Gastroesophageal sphincter (tissue), 3 donors: Measurements from ENCODE around the gene OS9.

Experiments
- EP300 ChIP-seq: sonication (generic); formaldehyde crosslinking; IDR thresholded peaks from one replicate; pipeline ENCODE4 v1.6.1; 2017; ENCODE audit warnings: antibody characterized with exemption, mild to moderate bottlenecking
- POLR2A ChIP-seq, 2 donors: fragments of 450-650 bp; IDR thresholded peaks; one replicate each; pipeline ENCODE4 v1.6.1; 2017; ENCODE audit warnings: antibody characterized with exemption in 2 of 2, mild to moderate bottlenecking in 2 of 2, moderate library complexity in 1 of 2
- POLR2AphosphoS5 ChIP-seq: sonication (generic); formaldehyde crosslinking; IDR thresholded peaks from one replicate; pipeline ENCODE4 v1.6.1; 2017; ENCODE audit warnings: antibody characterized with exemption
- TF ChIP-seq, protein P1 (sequence below), 4 experiments: fragments of 200-600 bp in 2 of 4; fragments of 450-650 bp in 2 of 4; sonication (generic) in 1 of 4; IDR thresholded peaks; one replicate each; pipeline ENCODE4 v1.5.1; 2017 to 2019; ENCODE audit warnings: antibody characterized with exemption in 4 of 4, mild to moderate bottlenecking in 2 of 4, moderate library complexity in 2 of 4

DNA sequence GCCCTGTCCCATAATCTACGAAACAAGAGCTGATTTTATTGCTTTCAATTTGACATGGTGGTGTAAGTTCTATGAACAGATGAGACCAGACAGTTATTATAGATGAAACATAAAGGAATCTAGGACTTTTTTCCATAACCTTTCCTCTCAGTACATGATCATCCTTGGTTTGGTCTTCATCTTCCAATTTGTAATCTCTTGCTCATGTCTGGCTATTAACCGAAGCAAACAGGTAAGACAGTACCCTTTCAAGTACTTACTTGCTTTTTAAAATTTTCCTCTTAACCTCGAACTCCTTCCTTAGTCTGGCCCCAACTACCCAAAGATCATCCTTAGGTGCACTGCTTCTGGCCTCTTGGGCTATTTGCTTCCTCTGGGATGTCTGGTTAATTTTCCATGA lies 52.1 kb downstream of the OS9 start:
- TF ChIP-seq POLR2A (IDR thresholded peaks at IDR 0.05) (no peak), POLR2AphosphoS5 (no peak), EP300 (no peak)
- TF ChIP-seq, protein P1, sequence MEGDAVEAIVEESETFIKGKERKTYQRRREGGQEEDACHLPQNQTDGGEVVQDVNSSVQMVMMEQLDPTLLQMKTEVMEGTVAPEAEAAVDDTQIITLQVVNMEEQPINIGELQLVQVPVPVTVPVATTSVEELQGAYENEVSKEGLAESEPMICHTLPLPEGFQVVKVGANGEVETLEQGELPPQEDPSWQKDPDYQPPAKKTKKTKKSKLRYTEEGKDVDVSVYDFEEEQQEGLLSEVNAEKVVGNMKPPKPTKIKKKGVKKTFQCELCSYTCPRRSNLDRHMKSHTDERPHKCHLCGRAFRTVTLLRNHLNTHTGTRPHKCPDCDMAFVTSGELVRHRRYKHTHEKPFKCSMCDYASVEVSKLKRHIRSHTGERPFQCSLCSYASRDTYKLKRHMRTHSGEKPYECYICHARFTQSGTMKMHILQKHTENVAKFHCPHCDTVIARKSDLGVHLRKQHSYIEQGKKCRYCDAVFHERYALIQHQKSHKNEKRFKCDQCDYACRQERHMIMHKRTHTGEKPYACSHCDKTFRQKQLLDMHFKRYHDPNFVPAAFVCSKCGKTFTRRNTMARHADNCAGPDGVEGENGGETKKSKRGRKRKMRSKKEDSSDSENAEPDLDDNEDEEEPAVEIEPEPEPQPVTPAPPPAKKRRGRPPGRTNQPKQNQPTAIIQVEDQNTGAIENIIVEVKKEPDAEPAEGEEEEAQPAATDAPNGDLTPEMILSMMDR (IDR thresholded peaks at IDR 0.05): no peak
